Right lobe of liver (tissue), 6 donors: ENCODE results near the gene TINAG. TPM values are rescaled to one million over a fixed set of nuclear protein-coding genes. Genes with fewer than 3 reads are reported as not detected.

Source experiments
- ATAC-seq, 4 donors: fragments of 200-7000 bp; cut with Tn5 transposase; one replicate each; pipeline ENCODE4 v1.9.1; 2020; ENCODE audit warnings: mild to moderate bottlenecking in 4 of 4, moderate library complexity in 4 of 4
- DNase-seq, 3 donors: peaks; one replicate each; pipeline ENCODE4 v3.0.0-alpha.2; 2020
- H3K27ac ChIP-seq, 3 donors: fragments of 200-600 bp; one replicate each; pipeline ENCODE4 v1.8.0; 2022
- H3K27me3 ChIP-seq, 2 donors: fragments of 200-600 bp; one replicate each; pipeline ENCODE4 v1.8.0; 2022
- H3K36me3 ChIP-seq, 4 donors: fragments of 200-600 bp; sonication (generic) in 1 of 4; one replicate each; pipeline versions ENCODE4 v1.5.1 to v1.8.0; 2017 to 2022; ENCODE audit warnings: control low read depth in 1 of 4
- H3K4me1 ChIP-seq, 4 donors: fragments of 200-600 bp; sonication (generic) in 1 of 4; one replicate each; pipeline versions ENCODE4 v1.5.1 to v1.8.0; 2017 to 2022; ENCODE audit warnings: control low read depth in 1 of 4
- H3K4me3 ChIP-seq, 3 donors: fragments of 200-600 bp; one replicate each; pipeline ENCODE4 v1.8.0; 2022
- H3K9me3 ChIP-seq, 4 donors: fragments of 200-600 bp; sonication (generic) in 1 of 4; one replicate each; pipeline versions ENCODE4 v1.5.1 to v1.8.0; 2017 to 2022; ENCODE audit warnings: control low read depth in 1 of 4
- POLR2A ChIP-seq: fragments of 450-650 bp; IDR thresholded peaks from one replicate; pipeline ENCODE4 v1.6.1; 2017; ENCODE audit warnings: antibody characterized with exemption, mild to moderate bottlenecking
- WGBS: methylation state at CpG from one replicate; pipeline ENCODE4 v1.1.6; 2018; ENCODE audit warnings: low coverage, low lambda C conversion rate; ENCODE audit not compliant: insufficient coverage; ENCODE audit errors: missing lambda C conversion rate; 5-methylcytosine and 5-hydroxymethylcytosine counted together
- intact Hi-C, 2 donors: fragments of 100-400 bp; cut with DNase I; formaldehyde crosslinking; loops; one replicate each; pipeline versions ENCODE4 v1.11.2 to v1.14.1; 2022
- long read RNA-seq: library from polyadenylated mRNA; unstranded; transcript quantifications from one replicate; pipeline ENCODE4 v2.0.0, GENCODE V29; 2019
- total RNA-seq, 6 experiments: library from RNA; depleted of rRNA in 2 of 6; stranded (reverse); fragments of >200 nt in 2 of 6; fragmentation: NEBNext Ultra II Directional in 3 of 6; extraction: Animal tissue kit (Norgen Biotek cat#: 25700) in 3 of 6; gene quantifications; one replicate each; pipeline versions ENCODE4 v1.1.0 to v1.2.4, GENCODE V29; 2016 to 2023
- TF ChIP-seq, protein P1 (sequence below), 4 donors: fragments of 200-600 bp in 3 of 4; fragments of 450-650 bp in 1 of 4; IDR thresholded peaks; one replicate each; pipeline versions ENCODE4 v1.5.1 to v1.8.0; 2016 to 2022; ENCODE audit warnings: antibody characterized with exemption in 4 of 4, mild to moderate bottlenecking in 2 of 4
- donor health status: DM: no; HTN: yes; CAD: no.
- donor health status: DM: no; HTN: no; CAD: no.
- donor health status: DM: no; HTN: no; CAD: no.
- donor health status: DM: no; HTN: yes; CAD: no.
- donor health status: DM: no; HTN: yes; CAD: no.

Gene TINAG, protein sequence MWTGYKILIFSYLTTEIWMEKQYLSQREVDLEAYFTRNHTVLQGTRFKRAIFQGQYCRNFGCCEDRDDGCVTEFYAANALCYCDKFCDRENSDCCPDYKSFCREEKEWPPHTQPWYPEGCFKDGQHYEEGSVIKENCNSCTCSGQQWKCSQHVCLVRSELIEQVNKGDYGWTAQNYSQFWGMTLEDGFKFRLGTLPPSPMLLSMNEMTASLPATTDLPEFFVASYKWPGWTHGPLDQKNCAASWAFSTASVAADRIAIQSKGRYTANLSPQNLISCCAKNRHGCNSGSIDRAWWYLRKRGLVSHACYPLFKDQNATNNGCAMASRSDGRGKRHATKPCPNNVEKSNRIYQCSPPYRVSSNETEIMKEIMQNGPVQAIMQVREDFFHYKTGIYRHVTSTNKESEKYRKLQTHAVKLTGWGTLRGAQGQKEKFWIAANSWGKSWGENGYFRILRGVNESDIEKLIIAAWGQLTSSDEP
- not detected for total RNA-seq
- long read RNA-seq = 0 reads

DNA sequence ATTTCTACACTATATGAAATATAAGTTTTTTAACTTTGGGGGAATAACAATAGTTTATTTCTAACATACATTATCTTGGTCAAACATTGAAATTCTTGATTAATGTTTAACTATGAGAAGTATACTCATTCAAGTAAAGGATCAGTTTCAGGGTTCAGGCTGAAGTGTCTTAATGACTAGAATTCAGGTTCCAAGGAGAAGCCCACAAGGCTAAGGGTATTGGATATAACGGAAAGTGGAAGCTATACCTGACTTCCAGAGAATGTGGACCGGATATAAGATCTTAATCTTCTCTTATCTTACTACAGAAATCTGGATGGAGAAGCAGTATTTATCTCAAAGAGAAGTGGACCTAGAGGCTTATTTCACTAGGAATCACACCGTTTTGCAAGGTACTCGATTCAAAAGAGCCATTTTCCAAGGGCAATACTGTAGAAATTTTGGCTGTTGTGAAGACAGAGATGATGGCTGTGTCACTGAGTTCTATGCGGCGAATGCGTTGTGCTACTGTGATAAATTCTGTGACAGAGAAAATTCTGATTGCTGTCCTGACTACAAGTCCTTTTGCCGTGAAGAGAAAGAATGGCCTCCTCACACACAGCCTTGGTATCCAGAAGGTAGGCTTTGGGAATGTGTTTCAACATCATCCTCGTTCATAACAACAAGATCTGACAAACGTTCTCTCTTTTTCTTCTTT is at the start of gene TINAG:
TSS of gene TINAG (plus strand) at position 153 of the 697 bp plus-strand sequence. CDS start at position 263, 110 bp downstream.
- Histone ChIP-seq H3K27ac (no peak within 1 kb of the TSS), H3K4me1 (no peaks in the 10 kb centered on the region), H3K27me3 (no peaks in the 10 kb centered on the region), H3K36me3 (no peaks in the 10 kb centered on the region), H3K4me3 (no peak within 1 kb of the TSS), H3K9me3 (no peaks in the 10 kb centered on the region)
- DNase-seq (no peak), ATAC-seq (no peak)
- 58% methylated on average over 7 of the region's 10 CpGs for WGBS
- intact Hi-C loops = no loop called here
- no peak for TF ChIP-seq POLR2A
- TF ChIP-seq, protein P1, sequence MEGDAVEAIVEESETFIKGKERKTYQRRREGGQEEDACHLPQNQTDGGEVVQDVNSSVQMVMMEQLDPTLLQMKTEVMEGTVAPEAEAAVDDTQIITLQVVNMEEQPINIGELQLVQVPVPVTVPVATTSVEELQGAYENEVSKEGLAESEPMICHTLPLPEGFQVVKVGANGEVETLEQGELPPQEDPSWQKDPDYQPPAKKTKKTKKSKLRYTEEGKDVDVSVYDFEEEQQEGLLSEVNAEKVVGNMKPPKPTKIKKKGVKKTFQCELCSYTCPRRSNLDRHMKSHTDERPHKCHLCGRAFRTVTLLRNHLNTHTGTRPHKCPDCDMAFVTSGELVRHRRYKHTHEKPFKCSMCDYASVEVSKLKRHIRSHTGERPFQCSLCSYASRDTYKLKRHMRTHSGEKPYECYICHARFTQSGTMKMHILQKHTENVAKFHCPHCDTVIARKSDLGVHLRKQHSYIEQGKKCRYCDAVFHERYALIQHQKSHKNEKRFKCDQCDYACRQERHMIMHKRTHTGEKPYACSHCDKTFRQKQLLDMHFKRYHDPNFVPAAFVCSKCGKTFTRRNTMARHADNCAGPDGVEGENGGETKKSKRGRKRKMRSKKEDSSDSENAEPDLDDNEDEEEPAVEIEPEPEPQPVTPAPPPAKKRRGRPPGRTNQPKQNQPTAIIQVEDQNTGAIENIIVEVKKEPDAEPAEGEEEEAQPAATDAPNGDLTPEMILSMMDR (IDR thresholded peaks at IDR 0.05) = no peak

DNA sequence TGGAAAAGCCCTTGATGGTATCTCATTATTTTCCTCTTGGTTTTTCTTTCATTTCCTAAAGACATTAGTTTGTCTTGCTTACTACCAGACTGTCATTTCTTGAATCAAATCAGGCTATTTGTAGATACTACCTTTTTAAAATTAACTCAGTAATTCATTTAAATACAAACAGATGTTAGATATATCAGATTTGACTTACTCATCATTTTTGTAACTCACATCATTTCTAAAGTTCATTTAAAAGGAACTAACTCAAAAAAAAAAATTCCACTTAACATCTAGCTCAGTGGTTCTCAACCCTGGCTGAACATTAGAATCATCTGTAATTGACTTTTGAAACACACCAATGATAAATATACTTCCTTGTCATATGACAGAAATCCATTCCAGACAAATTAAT is 48.2 kb upstream of the TINAG start:
- no peak overlapping the region for H3K4me3 ChIP-seq
- no peaks in the 10 kb centered on the region for H3K36me3 ChIP-seq
- TF ChIP-seq, protein P1 (IDR thresholded peaks at IDR 0.05) = no peak
- TF ChIP-seq POLR2A = no peak
- H3K27ac ChIP-seq = no peak overlapping the region
- no peak for DNase-seq
- H3K9me3 ChIP-seq = no peaks in the 10 kb centered on the region
- ATAC-seq = no peak
- intact Hi-C loops = loop anchor here in 1 of 2 donors (10.0 kb wide), 1 partner anchor 275 kb away; no protein-coding TSS in a partner anchor
- H3K4me1 ChIP-seq = no peaks in the 10 kb centered on the region
- no peaks in the 10 kb centered on the region for H3K27me3 ChIP-seq

DNA sequence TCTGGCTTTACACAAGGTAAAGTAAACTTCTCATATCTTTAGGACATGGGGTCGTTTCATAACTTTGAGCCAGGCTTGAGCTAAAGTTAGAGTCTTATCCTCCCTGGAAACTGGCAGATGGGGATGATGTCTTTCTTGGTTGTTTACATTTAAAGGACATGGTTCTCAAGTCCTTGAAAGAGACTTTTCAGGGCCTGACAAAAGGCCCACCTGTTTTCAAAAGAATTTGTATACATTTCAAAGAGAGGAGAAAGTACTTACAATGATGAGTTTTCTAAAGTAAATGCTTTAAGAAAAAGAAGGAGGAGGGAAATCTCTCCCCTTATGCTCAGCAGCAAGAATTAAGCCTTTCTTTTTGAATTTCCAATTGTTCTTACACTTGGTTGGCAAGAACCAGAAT is 45.7 kb upstream of the TINAG start:
- no peak for DNase-seq
- TF ChIP-seq, protein P1 (IDR thresholded peaks at IDR 0.05) = no peak
- TF ChIP-seq POLR2A = no peak
- Histone ChIP-seq H3K4me1 (no peaks in the 10 kb centered on the region), H3K4me3 (no peak overlapping the region), H3K27me3 (no peaks in the 10 kb centered on the region), H3K9me3 (no peaks in the 10 kb centered on the region), H3K27ac (no peak overlapping the region), H3K36me3 (no peaks in the 10 kb centered on the region)
- no peak for ATAC-seq
- intact Hi-C loops = loop anchor here in 1 of 2 donors (10.0 kb wide), 1 partner anchor 278 kb away; no protein-coding TSS in a partner anchor
- WGBS = 57% methylated on average over 1 of the region's 1 CpG

DNA sequence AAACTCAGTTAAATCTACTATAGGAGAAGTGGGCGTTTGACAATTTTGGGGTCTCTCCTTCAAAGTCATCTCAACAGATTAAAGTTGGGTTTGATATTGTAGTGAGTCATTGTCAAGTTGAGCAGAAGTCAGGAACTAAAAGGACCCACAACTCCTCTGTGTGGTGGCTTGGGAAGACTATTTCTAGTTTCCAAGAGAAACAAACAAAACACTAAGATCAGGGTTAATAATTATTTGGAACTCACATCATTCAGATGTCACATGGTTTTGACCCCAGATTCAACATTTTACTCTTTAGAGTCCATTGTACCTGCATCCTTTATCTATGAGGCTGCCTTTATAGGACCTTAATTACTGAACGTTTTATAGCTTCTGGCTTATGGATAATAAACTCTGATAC is 45.3 kb upstream of the TINAG start:
- no peaks in the 10 kb centered on the region for H3K4me1 ChIP-seq
- DNase-seq (no peak), ATAC-seq (peak in 2 of 4 donors; percentile 22 to 39)
- no peaks in the 10 kb centered on the region for H3K27me3 ChIP-seq
- TF ChIP-seq POLR2A = no peak
- TF ChIP-seq, protein P1 (IDR thresholded peaks at IDR 0.05) = no peak
- 62% methylated on average over 2 of the region's 2 CpGs for WGBS
- H3K4me3 ChIP-seq = no peak overlapping the region
- H3K36me3 ChIP-seq = no peaks in the 10 kb centered on the region
- intact Hi-C loops = loop anchor here in 1 of 2 donors (10.0 kb wide), 1 partner anchor 278 kb away; no protein-coding TSS in a partner anchor
- no peaks in the 10 kb centered on the region for H3K9me3 ChIP-seq
- no peak overlapping the region for H3K27ac ChIP-seq
